H1 (cell line): ENCODE results near the gene RPS6KA2. TPM values are rescaled to one million over a fixed set of nuclear protein-coding genes. Genes with fewer than 3 reads are reported as not detected.

Experiments used
- CTCF ChIA-PET: fragments of 300-600 bp; sonication (Branson Sonifier 250); formaldehyde crosslinking; loops from one replicate; lab custom pipeline; 2021; ENCODE audit not compliant: partially characterized antibody; lab: Charles Lee
- POLR2A ChIA-PET: fragments of 300-600 bp; sonication (Branson Sonifier 250); formaldehyde crosslinking; loops from one replicate; lab custom pipeline; 2021; ENCODE audit warnings: inconsistent platforms; ENCODE audit not compliant: partially characterized antibody; lab: Charles Lee
- DNase-seq, 2 experiments: peaks; one replicate each; pipeline versions ENCODE4 v3.0.0 to v3.0.0-alpha.2; 2010 to 2022; ENCODE audit warnings: low spot score in 2 of 2, low read depth in 1 of 2, mixed read lengths in 1 of 2
- FAIRE-seq: peaks from 2 replicates; lab custom pipeline; 2011; peaks lifted over from hg19 to GRCh38; lab: Jason Lieb, UNC
- H2AFZ ChIP-seq: 2 replicates; pipeline ENCODE4 v1.8.1; 2012; ENCODE audit warnings: low read length, inconsistent platforms
- H2AK5ac ChIP-seq: 2 replicates; pipeline ENCODE4 v1.6.1; 2013; ENCODE audit warnings: low read depth, low read length
- H2BK120ac ChIP-seq: replicated peaks from 2 replicates; pipeline ENCODE3; 2013; ENCODE audit warnings: low read depth, low read length, inconsistent platforms
- H2BK12ac ChIP-seq: 2 replicates; pipeline ENCODE4 v1.6.1; 2013; ENCODE audit warnings: low read depth, low read length
- H2BK15ac ChIP-seq: 2 replicates; pipeline ENCODE4 v1.6.1; 2013; ENCODE audit warnings: low read length
- H2BK20ac ChIP-seq: 2 replicates; pipeline ENCODE4 v1.6.1; 2013; ENCODE audit warnings: low read length
- H2BK5ac ChIP-seq: 2 replicates; pipeline ENCODE4 v1.6.1; 2013; ENCODE audit warnings: low read depth, low read length
- H3K14ac ChIP-seq: 2 replicates; pipeline ENCODE4 v1.6.1; 2013; ENCODE audit warnings: inconsistent platforms; ENCODE audit not compliant: insufficient read length
- H3K18ac ChIP-seq: 2 replicates; pipeline ENCODE4 v1.6.1; 2013; ENCODE audit warnings: low read length; ENCODE audit errors: extremely low read depth
- H3K23ac ChIP-seq: 2 replicates; pipeline ENCODE4 v1.6.1; 2013; ENCODE audit warnings: inconsistent platforms; ENCODE audit not compliant: insufficient read length
- H3K23me2 ChIP-seq: 2 replicates; pipeline ENCODE4 v1.6.1; 2013; ENCODE audit warnings: low read depth, low read length
- H3K27ac ChIP-seq: 2 replicates; pipeline ENCODE4 v1.6.1; 2011; ENCODE audit warnings: low read depth, low read length, inconsistent platforms
- H3K27me3 ChIP-seq, 4 experiments: replicated peaks in 1 of 4; 1 replicate in 1 of 4; 2 replicates in 3 of 4; pipeline versions ENCODE4 v1.6.1 to v1.8.1; 2011 to 2013; ENCODE audit warnings: low read length in 3 of 4, mild to moderate bottlenecking in 3 of 4, inconsistent platforms in 2 of 4, mixed read lengths in 2 of 4, moderate library complexity in 1 of 4; ENCODE audit not compliant: control insufficient read depth in 3 of 4, insufficient read depth in 3 of 4; ENCODE audit errors: extremely low read depth in 1 of 4
- H3K36me3 ChIP-seq, 4 experiments: 2 replicates each; pipeline versions ENCODE4 v1.6.1 to v1.8.1; 2011 to 2013; ENCODE audit warnings: mild to moderate bottlenecking in 4 of 4, low read length in 3 of 4, moderate library complexity in 2 of 4, control low read depth in 1 of 4, inconsistent platforms in 1 of 4; ENCODE audit not compliant: insufficient read depth in 4 of 4, control insufficient read depth in 2 of 4
- H3K4ac ChIP-seq: replicated peaks from 2 replicates; pipeline ENCODE3; 2013; ENCODE audit warnings: low read length, low read depth, mixed read lengths, inconsistent platforms; ENCODE audit not compliant: insufficient read length
- H3K4me1 ChIP-seq, 4 experiments: replicated peaks in 1 of 4; 1 replicate in 1 of 4; 2 replicates in 3 of 4; pipeline versions ENCODE4 v1.6.1 to v1.8.1; 2011 to 2013; ENCODE audit warnings: low read length in 3 of 4, inconsistent platforms in 2 of 4, mixed read lengths in 1 of 4; ENCODE audit not compliant: insufficient read depth in 4 of 4, control insufficient read depth in 3 of 4
- H3K4me2 ChIP-seq, 2 experiments: 2 replicates each; pipeline versions ENCODE4 v1.6.1 to v1.8.1; 2011 to 2013; ENCODE audit warnings: low read depth in 2 of 2, low read length in 2 of 2, control low read depth in 1 of 2, inconsistent platforms in 1 of 2, mild to moderate bottlenecking in 1 of 2; ENCODE audit not compliant: insufficient read depth in 1 of 2
- H3K4me3 ChIP-seq, 4 experiments: fragments of 200-600, 300-600 bp in 1 of 4; sonication (generic), shearing (Covaris generic), sonication (Bioruptor Twin) in 1 of 4; 2 replicates each; pipeline versions ENCODE4 v1.5.1 to v1.8.1; 2011 to 2016; ENCODE audit warnings: low read length in 4 of 4, low read depth in 3 of 4, control low read depth in 2 of 4, inconsistent platforms in 2 of 4, mild to moderate bottlenecking in 2 of 4, mixed read lengths in 1 of 4, moderate library complexity in 1 of 4; ENCODE audit not compliant: insufficient read depth in 2 of 4; ENCODE audit errors: extremely low read depth in 1 of 4
- H3K56ac ChIP-seq: replicated peaks from 2 replicates; pipeline ENCODE3; 2013; ENCODE audit warnings: low read depth, mild to moderate bottlenecking, mixed read lengths, low read length, inconsistent platforms; ENCODE audit not compliant: insufficient read length
- H3K79me1 ChIP-seq: 2 replicates; pipeline ENCODE4 v1.6.1; 2013; ENCODE audit warnings: low read depth, low read length, control low read depth
- H3K79me2 ChIP-seq, 2 experiments: 2 replicates each; pipeline versions ENCODE4 v1.6.1 to v1.8.1; 2012 to 2013; ENCODE audit warnings: low read length in 2 of 2, mild to moderate bottlenecking in 2 of 2, inconsistent platforms in 1 of 2; ENCODE audit not compliant: insufficient read depth in 2 of 2, control insufficient read depth in 1 of 2
- H3K9ac ChIP-seq, 4 experiments: replicated peaks in 1 of 4; 1 replicate in 1 of 4; 2 replicates in 3 of 4; pipeline versions ENCODE4 v1.6.1 to v1.8.1; 2011 to 2013; ENCODE audit warnings: low read depth in 3 of 4, low read length in 3 of 4, control low read depth in 2 of 4, mild to moderate bottlenecking in 2 of 4, moderate library complexity in 2 of 4, inconsistent platforms in 1 of 4; ENCODE audit errors: extremely low read depth in 1 of 4
- H3K9me3 ChIP-seq, 2 experiments: 2 replicates each; pipeline versions ENCODE4 v1.6.1 to v1.8.1; 2012 to 2013; ENCODE audit warnings: mild to moderate bottlenecking in 2 of 2, moderate library complexity in 2 of 2, control low read depth in 1 of 2, inconsistent platforms in 1 of 2, low read depth in 1 of 2, low read length in 1 of 2, mixed read lengths in 1 of 2; ENCODE audit not compliant: insufficient read depth in 2 of 2
- H4K20me1 ChIP-seq, 2 experiments: replicated peaks in 1 of 2; 2 replicates each; pipeline versions ENCODE3 to v1.8.1; 2011 to 2013; ENCODE audit warnings: inconsistent platforms in 2 of 2, low read length in 2 of 2, mild to moderate bottlenecking in 1 of 2; ENCODE audit not compliant: insufficient read depth in 2 of 2, control insufficient read depth in 1 of 2
- H4K5ac ChIP-seq: 2 replicates; pipeline ENCODE4 v1.6.1; 2013; ENCODE audit warnings: low read length, low read depth, mixed read lengths, inconsistent platforms; ENCODE audit not compliant: insufficient read length
- H4K8ac ChIP-seq: 2 replicates; pipeline ENCODE4 v1.8.0; 2013; ENCODE audit warnings: mild to moderate bottlenecking, moderate library complexity, low read length, inconsistent platforms; ENCODE audit not compliant: insufficient read depth; ENCODE audit errors: extremely low read depth
- H4K91ac ChIP-seq: replicated peaks from 2 replicates; pipeline ENCODE3; 2013; ENCODE audit warnings: low read length, mixed read lengths, inconsistent platforms; ENCODE audit not compliant: insufficient read length
- BRCA1 ChIP-seq: IDR thresholded peaks from 2 replicates; pipeline ENCODE4 v1.6.1; 2012; ENCODE audit warnings: low read depth, low read length, improper control_type of control experiment
- JUN ChIP-seq: IDR thresholded peaks from 2 replicates; pipeline ENCODE4 v1.6.1; 2011; ENCODE audit warnings: low read depth, mild to moderate bottlenecking, improper control_type of control experiment, low read length
- KDM5A ChIP-seq: fragments of 200-600 bp; IDR thresholded peaks from 2 replicates; pipeline ENCODE4 v1.7.1; 2012; ENCODE audit warnings: mild to moderate bottlenecking, low read length, inconsistent platforms, mixed read lengths
- POLR2AphosphoS5 ChIP-seq: IDR thresholded peaks from 2 replicates; pipeline ENCODE4 v1.6.1; 2011; ENCODE audit warnings: low read depth, low read length
- SAP30 ChIP-seq: fragments of 300-600 bp; sonication (generic); IDR thresholded peaks from 2 replicates; pipeline ENCODE4 v1.7.1; 2012; ENCODE audit warnings: low read length, moderate library complexity, mild to moderate bottlenecking, inconsistent platforms; ENCODE audit not compliant: insufficient read depth, insufficient replicate concordance
- SIN3A ChIP-seq, 2 experiments: IDR thresholded peaks in 1 of 2; conservative IDR thresholded peaks in 1 of 2; 2 replicates each; pipeline ENCODE4 v1.6.1; 2011 to 2012; ENCODE audit warnings: low read length in 2 of 2, improper control_type of control experiment in 1 of 2, low read depth in 1 of 2, mild to moderate bottlenecking in 1 of 2
- SIRT6 ChIP-seq: IDR thresholded peaks from one replicate; pipeline ENCODE4 v1.7.1; 2012; ENCODE audit warnings: low read length, inconsistent platforms
- SP2 ChIP-seq: IDR thresholded peaks from 2 replicates; pipeline ENCODE4 v1.6.1; 2012; ENCODE audit warnings: mild to moderate bottlenecking, low read length, inconsistent platforms
- TBP ChIP-seq: IDR thresholded peaks from 2 replicates; pipeline ENCODE4 v1.6.1; 2011; ENCODE audit warnings: low read depth, low read length, improper control_type of control experiment
- TCF12 ChIP-seq: IDR thresholded peaks from 2 replicates; pipeline ENCODE4 v1.6.1; 2011; ENCODE audit warnings: low read depth, mild to moderate bottlenecking, low read length
- USF2 ChIP-seq: IDR thresholded peaks from 2 replicates; pipeline ENCODE4 v1.6.1; 2011; ENCODE audit warnings: low read length, improper control_type of control experiment
- ZNF274 ChIP-seq: IDR thresholded peaks from 2 replicates; pipeline ENCODE4 v1.7.0; 2012; ENCODE audit warnings: low read length, borderline replicate concordance; ENCODE audit errors: extremely low read depth
- WGBS, 2 experiments: shearing (Covaris generic) in 1 of 2; methylation state at CpG; one replicate each; pipeline versions ENCODE4 v1.1.6 to v1.1.7; 2013 to 2015; ENCODE audit warnings: low lambda C conversion rate in 2 of 2, mixed read lengths in 2 of 2, inconsistent platforms in 1 of 2, low coverage in 1 of 2, missing lambda C conversion rate in 1 of 2; ENCODE audit not compliant: insufficient replicate concordance in 2 of 2, insufficient coverage in 1 of 2, insufficient read length in 1 of 2; ENCODE audit errors: extremely low coverage in 1 of 2, missing lambda C conversion rate in 1 of 2; 5-methylcytosine and 5-hydroxymethylcytosine counted together
- polyA plus RNA-seq, 7 experiments: library from polyadenylated mRNA; depleted of rRNA in 3 of 7; stranded (reverse) in 5 of 7; unstranded in 2 of 7; fragments of >200 nt in 5 of 7; fragments of 200-250 nt in 2 of 7; gene quantifications; 1 replicate in 5 of 7; 2 replicates in 1 of 7; 4 replicates in 1 of 7; pipeline versions ENCODE4 v1.2.1 to v1.2.3, GENCODE V29; 2011 to 2013; ENCODE audit warnings: missing spikeins in 2 of 7, mixed read lengths in 2 of 7
- total RNA-seq: library from RNA; stranded (reverse); fragmentation: NEBNext Ultra II Directional; extraction: Animal tissue kit (Norgen Biotek cat#: 25700); gene quantifications from 2 replicates; pipeline ENCODE4 v1.2.1, GENCODE V29; 2021

RPS6KA2 gene
- total and polyA plus RNA-seq, 2 of the 8 experiments (the other 6 are each of a cell fraction or from before 2014, with no cell fraction given) = 8.8 to 25.7 TPM

- peak overlapping the region; percentile 84 for H4K5ac ChIP-seq
- no peak overlapping the region for H2BK15ac ChIP-seq
- H2AK5ac ChIP-seq = 0 out of 2 replicates have a peak overlapping the region, but pooled peaks have one; percentile 71
- no peaks in the 10 kb centered on the region; a peak in 1 of 4 replicates for H3K9me3 ChIP-seq
- no peaks in the 10 kb centered on the region for H3K27me3 ChIP-seq
- H3K18ac ChIP-seq = peak overlapping the region; percentile 92
- H3K4ac ChIP-seq = peak overlapping the region; percentile 24
- H3K14ac ChIP-seq = no peak overlapping the region
- H3K4me3 ChIP-seq = peak overlapping the region in 1 of 4 experiments; percentile 45; a peak in 1 of 8 replicates
- peak overlapping the region; percentile 92; the same call in 1 of the 2 replicates for H2BK5ac ChIP-seq
- H3K4me1 ChIP-seq = peaks cover 2 to 18% (median 13%) of the 10 kb centered on the region in 4 experiments; a peak in 6 of 7 replicates
- peak overlapping the region; percentile 75 for H2BK120ac ChIP-seq
- peak overlapping the region; percentile 74; the same call in 1 of the 2 replicates for H2BK20ac ChIP-seq
- H3K27ac ChIP-seq = peak overlapping the region; percentile 56; the same call in 1 of the 2 replicates
- H4K20me1 ChIP-seq = no peaks in the 10 kb centered on the region
- 78% methylated on average over 7 of the region's 7 CpGs; no CpG with 5 or more reads in 1 of the 2 experiments for WGBS, 2 experiments
- H3K36me3 ChIP-seq = no peaks in the 10 kb centered on the region
- no peaks in the 10 kb centered on the region for H3K79me1 ChIP-seq
- ChIA-PET CTCF (interaction anchor here (0.7 to 3.0 kb wide), 6 partner anchors 9 to 244 kb away, joined by 3 to 8 read pairs (median 4); no protein-coding TSS in a partner anchor), POLR2A (interaction anchor here (1.0 to 2.3 kb wide), 5 partner anchors 8 to 23 kb away, joined by 3 to 7 read pairs (median 3); no protein-coding TSS in a partner anchor)
- no peak overlapping the region for H3K56ac ChIP-seq
- 0 out of 2 replicates have a peak overlapping the region, but pooled peaks have one; percentile 58 for H2AFZ ChIP-seq
- FAIRE-seq (no peak), DNase-seq (no peak)
- H4K8ac ChIP-seq = no peak overlapping the region
- H4K91ac ChIP-seq = peak overlapping the region; percentile 22
- no peaks in the 10 kb centered on the region for H3K79me2 ChIP-seq
- H3K23me2 ChIP-seq = no peaks in the 10 kb centered on the region
- no peak overlapping the region for H3K9ac ChIP-seq
- no peak overlapping the region for H3K23ac ChIP-seq
- peak overlapping the region; percentile 85; the same call in 1 of the 2 replicates for H2BK12ac ChIP-seq
- no peak overlapping the region; a peak in 1 of 4 replicates for H3K4me2 ChIP-seq
- TF ChIP-seq TCF12 = no peak
- TF ChIP-seq SAP30 = no peak
- no peak for TF ChIP-seq SIN3A (conservative IDR thresholded peaks at IDR 0.05 in 1 of 2, IDR thresholded peaks at IDR 0.05 in 1 of 2; ENCODE audit: low read depth in 1 of 2, low read length in 2 of 2)
- TF ChIP-seq BRCA1 = no peak
- no peak for TF ChIP-seq SP2
- no peak for TF ChIP-seq KDM5A
- no peak for TF ChIP-seq ZNF274
- no peak for TF ChIP-seq USF2
- TF ChIP-seq TBP = no peak
- TF ChIP-seq POLR2AphosphoS5 = no peak
- no peak for TF ChIP-seq SIRT6
- TF ChIP-seq JUN = no peak
These were observed 262.6 kb downstream of the RPS6KA2 start for GRCh38 chr6:166364456-166364855.
